ENCODE data around the gene MRPL38. TPM values are rescaled to one million over a fixed set of nuclear protein-coding genes. Genes with fewer than 3 reads are reported as not detected.

MRPL38 gene
- total RNA-seq, 1 donor from 2014 or later: 124 TPM

GRCh38 chr17:75922173-75922961 lies 17.7 kb upstream of the MRPL38 start:
- ATAC-seq (no peak), DNase-seq (no peak)
- intact Hi-C loops (cut with micrococcal nuclease): no loop called here

GRCh38 chr17:75921596-75921995 lies 16.9 kb upstream of the MRPL38 start:
- ATAC-seq: no peak
- DNase-seq: no peak
- intact Hi-C loops (cut with micrococcal nuclease): no loop called here

- intact Hi-C loops (cut with micrococcal nuclease): no loop called here
- no peak for ATAC-seq
- peak; percentile 33 for DNase-seq
Observed at GRCh38 chr17:75920045-75920560, 15.4 kb upstream of the MRPL38 start.

GRCh38 chr17:75919611-75920010 lies 14.9 kb upstream of the MRPL38 start:
- ATAC-seq (no peak), DNase-seq (peak; percentile 26)
- intact Hi-C loops (cut with micrococcal nuclease): no loop called here

- ATAC-seq (no peak), DNase-seq (no peak)
Observed at GRCh38 chr17:75917917-75918445, 13.3 kb upstream of the MRPL38 start.

GRCh38 chr17:75917141-75917916 lies 12.6 kb upstream of the MRPL38 start:
- intact Hi-C loops (cut with micrococcal nuclease): no loop called here
- no peak for ATAC-seq
- DNase-seq: no peak

More at GRCh38 chr17:75917917-75918445, 13.3 kb upstream of the MRPL38 start:
- intact Hi-C loops (cut with micrococcal nuclease): no loop called here

GRCh38 chr17:75915268-75915667 lies 10.6 kb upstream of the MRPL38 start:
- ATAC-seq: no peak
- DNase-seq: no peak
- intact Hi-C loops (cut with micrococcal nuclease): no loop called here

GRCh38 chr17:75914643-75915267 lies 10.1 kb upstream of the MRPL38 start:
- intact Hi-C loops (cut with micrococcal nuclease): no loop called here
- ATAC-seq (no peak), DNase-seq (peak; percentile 26)

GRCh38 chr17:75913537-75914210 lies 9.0 kb upstream of the MRPL38 start:
- intact Hi-C loops (cut with micrococcal nuclease): no loop called here
- ATAC-seq: no peak
- no peak for DNase-seq

GRCh38 chr17:75910699-75911098 lies 6.0 kb upstream of the MRPL38 start:
- intact Hi-C loops (cut with micrococcal nuclease): no loop called here

GRCh38 chr17:75909812-75910274 lies 5.2 kb upstream of the MRPL38 start:
- ATAC-seq (peak; percentile 38), DNase-seq (peak; percentile 55)
- intact Hi-C loops (cut with micrococcal nuclease): loop anchor here (10.0 kb wide), 1 partner anchor 95 kb away; the partner anchor contains the start of gene CDK3

More at GRCh38 chr17:75910699-75911098, 6.0 kb upstream of the MRPL38 start:
- ATAC-seq (no peak), DNase-seq (no peak)

- no peak for DNase-seq
- no peak for ATAC-seq
- intact Hi-C loops (cut with micrococcal nuclease): loop anchor here (10.0 kb wide), 1 partner anchor 96 kb away; the partner anchor contains the start of gene CDK3
Observed at GRCh38 chr17:75909051-75909811, 4.5 kb upstream of the MRPL38 start.

- intact Hi-C loops (cut with micrococcal nuclease): loop anchor here (10.0 kb wide), 1 partner anchor 97 kb away; the partner anchor contains the start of gene CDK3
- DNase-seq: peak; percentile 87
- ATAC-seq: peak; percentile 71
Observed at GRCh38 chr17:75908201-75908600, 3.5 kb upstream of the MRPL38 start.

GRCh38 chr17:75906143-75906884 lies 1.6 kb upstream of the MRPL38 start:
- no peak for ATAC-seq
- intact Hi-C loops (cut with micrococcal nuclease): loop anchor here (10.0 kb wide), 1 partner anchor 98 kb away; the partner anchor contains the start of gene CDK3
- DNase-seq: no peak

GRCh38 chr17:75902406-75902805 lies 2.3 kb downstream of the MRPL38 start:
- no peak for ATAC-seq
- intact Hi-C loops (cut with micrococcal nuclease): loop anchor here (10.0 kb wide), 1 partner anchor 102 kb away; the partner anchor contains the start of gene CDK3
- no peak for DNase-seq

- intact Hi-C loops (cut with micrococcal nuclease): loop anchor here (10.0 kb wide), 1 partner anchor 103 kb away; the partner anchor contains the start of gene CDK3
- no peak for DNase-seq
- no peak for ATAC-seq
Observed at GRCh38 chr17:75901727-75902126, 3.0 kb downstream of the MRPL38 start.

Measured in left ventricle myocardium superior (tissue), 1 donor.